HG03175 (cell line): ENCODE data around the gene RHBDL1.
A peak's percentile ranks its signal among the peaks of the same experiment; 100 is the strongest.
"Not testable (repeated sequence)": the region's sequence is repeated elsewhere in the genome, so short reads cannot be mapped to it uniquely, and the experiment has no call there.

Experiments
- ATAC-seq: cut with Tn5 transposase; IDR thresholded peaks from one replicate; pipeline ENCODE4 v1.9.1; 2021; ENCODE audit warnings: mild to moderate bottlenecking, moderate library complexity; ENCODE audit not compliant: unreplicated experiment

The RHBDL1 gene

DNA sequence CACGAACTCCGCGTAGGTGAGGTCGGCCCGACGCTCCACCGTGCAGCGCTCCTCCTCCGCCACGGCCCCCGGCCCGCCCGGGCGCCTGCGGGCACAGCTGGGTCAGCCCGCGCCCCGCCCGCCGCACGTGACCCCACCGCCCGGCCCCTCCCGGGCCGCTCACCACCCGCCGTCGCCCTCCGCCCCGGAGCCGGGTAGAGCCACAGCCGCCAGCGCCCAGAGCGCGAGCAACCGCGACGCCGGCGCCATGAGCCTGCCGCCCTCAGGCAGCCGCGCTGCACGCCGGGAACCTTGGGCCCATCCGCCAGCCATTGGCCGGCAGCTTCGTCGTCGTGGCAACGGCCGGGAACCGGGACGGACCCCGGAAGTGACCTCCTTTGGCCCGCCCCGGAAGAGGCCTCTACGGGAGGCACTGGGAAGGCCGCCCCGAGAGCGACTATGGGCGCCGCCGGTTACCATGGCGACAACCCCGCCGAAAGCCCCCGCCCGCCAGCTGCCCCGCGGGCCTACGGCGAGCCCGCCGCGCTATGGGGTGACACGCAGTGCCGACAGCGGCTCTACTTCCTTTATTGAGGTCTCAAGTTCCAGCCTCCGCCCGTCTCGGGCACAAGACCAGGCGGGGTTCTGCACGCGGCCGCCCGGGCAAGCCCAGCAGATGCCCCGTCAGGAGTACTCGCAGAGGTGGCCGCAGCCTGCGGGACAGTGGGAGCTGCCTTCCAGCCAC is 8.8 kb downstream of the RHBDL1 start, which contains the start of gene JMJD8:
Gene JMJD8, minus strand, starts transcription at position 264 of the 724 bp plus-strand sequence. Its CDS starts 15 bp downstream, at position 249.
- ATAC-seq: peak; percentile 65

DNA sequence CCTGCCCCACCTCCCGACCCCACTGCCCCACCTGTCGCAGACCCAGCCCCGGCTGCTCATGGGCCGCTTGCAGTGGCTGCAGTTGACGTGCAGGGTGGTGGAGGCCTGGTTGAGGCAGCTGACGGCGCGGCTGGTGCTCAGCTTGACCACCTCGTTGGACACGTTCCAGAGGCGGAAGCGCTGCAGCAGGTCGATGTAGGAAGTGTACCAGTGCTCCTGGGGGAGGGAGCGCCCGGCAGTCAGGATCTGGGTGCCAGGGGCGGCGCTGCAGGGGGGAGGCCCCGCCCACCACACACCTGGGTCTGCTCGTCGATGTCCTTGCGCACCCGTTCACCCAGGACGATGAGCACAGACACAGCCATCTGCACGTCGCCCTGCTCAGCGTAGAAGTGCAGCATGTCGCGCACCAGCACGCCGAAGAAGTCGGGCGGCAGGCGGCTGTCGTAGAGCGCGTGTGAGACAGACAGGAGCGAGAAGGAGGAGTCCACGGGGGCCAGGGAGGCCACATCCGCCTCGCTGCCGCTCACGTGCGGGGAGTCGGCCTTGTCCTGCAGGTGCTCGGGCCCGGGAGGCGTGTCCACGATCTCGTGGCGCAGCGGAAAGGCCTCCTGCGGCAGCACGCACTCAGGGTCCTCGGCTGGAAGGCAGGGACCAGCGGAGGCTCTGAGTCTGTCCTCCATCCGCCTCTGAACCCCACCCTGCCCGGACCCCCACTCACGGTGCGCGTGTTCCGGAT is 9.7 kb downstream of the RHBDL1 start:
- ATAC-seq: no peak

DNA sequence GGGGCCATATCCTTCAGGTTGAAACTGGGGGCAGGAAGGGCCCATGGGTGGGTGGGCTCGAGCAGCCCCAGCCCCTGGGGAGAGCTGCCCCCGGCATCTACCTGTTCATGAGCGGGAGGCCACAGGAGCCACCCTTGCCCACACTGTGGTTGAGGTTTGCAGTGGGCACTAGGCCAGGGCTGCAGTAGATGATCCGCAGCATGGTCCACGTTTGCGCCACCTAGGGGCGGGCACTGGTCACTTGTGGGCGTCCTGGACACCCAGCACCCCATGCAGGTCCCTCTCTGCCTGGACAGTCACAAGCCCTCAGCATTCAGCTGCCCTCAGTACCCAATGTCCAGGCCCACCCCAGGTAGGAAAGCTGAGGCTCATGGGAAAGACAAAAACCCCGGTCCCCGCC is 10.5 kb downstream of the RHBDL1 start:
- ATAC-seq: no peak

DNA sequence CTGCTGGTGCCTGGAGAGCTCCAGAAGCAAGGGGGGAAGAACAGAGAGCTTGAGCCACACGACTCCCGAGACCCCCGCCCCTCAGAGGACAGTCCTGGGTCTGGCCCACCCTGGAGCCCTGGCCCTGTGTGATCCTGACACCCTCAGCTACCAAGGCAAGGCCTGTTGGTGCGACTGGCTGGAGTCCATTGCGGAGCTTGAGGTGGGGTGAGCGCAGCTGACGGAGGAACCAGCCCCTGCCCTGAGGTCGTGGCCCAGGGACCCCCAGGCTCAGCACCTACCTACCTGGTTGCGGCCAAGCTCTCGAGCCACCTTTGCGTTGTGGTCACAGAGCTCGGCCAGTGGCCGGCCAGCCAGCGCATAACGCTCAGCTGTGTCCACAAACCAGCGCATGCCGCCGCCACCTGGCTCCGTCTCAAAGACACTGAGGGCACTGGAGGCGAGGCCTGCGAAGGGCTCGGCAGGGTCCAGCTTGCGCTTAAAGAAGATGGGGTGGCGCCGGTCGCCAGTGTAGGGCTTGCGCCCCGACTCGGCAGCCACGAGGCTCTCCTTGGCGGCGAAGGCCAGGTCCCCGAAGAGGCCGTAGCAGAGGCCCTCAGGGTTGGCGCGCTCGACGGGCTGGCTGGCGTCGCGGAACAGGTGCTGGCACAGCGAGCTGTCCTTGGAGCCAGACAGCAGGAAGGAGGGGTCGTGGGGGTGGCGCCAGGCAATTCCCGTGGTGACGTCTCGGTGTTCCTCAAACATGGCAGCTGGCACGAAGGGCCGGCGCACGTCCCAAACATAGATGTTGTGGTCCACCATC is 11.2 kb downstream of the RHBDL1 start:
- no peak for ATAC-seq

DNA sequence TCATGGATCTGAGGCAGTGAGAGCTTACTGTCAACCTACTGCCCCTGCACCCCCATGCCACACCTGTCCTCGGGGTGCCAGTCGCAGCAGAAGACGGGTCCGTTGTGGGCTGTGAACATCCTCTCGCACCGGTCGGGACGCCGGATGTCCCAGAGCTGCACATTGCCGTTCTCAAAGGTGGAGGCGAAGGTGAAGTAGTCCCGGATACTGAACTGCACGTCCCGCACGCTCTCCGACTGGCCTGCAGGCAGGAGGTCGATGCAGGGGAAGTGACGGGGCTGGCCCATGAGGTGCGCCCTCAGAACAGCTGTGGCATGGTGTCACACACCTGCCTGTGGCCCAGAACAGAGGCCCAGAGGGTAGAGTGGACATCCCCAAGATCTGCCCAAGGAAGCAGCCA is 12.0 kb downstream of the RHBDL1 start:
- no peak for ATAC-seq

DNA sequence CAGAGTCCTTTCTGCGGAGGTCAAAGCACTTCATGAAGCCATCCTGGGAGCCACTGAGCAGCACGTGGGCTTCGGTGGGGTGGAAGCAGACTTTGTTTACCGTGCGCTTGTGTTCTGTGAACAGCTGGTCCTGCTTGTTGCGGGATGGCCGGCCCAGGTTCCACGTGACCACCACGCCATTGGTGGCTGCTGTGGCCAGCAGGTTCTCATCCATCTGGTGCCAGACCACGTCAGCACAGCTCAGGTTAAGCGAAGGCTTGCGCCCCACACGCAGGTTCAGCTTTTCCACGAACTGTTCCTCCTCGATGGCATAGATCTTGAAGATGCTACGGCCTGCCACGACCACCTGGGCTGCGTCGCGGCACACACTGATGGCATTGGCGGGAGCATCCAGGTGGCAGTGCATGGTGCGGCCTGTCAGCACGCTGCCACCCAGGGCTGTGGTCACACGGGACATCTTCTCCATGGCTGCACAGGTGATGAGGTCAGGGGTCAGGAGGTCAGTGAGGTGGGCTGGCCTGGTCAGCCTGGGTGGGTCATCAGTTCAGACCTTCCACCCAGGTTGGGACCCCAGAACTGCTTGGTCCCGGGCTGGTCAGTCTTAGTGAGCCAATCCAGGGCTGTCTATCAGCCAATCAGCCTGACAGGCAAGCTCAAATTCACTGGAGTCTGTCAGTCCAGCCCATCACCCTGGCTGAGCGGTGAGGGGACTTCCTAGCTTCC is 13.9 kb downstream of the RHBDL1 start:
- ATAC-seq: no peak

DNA sequence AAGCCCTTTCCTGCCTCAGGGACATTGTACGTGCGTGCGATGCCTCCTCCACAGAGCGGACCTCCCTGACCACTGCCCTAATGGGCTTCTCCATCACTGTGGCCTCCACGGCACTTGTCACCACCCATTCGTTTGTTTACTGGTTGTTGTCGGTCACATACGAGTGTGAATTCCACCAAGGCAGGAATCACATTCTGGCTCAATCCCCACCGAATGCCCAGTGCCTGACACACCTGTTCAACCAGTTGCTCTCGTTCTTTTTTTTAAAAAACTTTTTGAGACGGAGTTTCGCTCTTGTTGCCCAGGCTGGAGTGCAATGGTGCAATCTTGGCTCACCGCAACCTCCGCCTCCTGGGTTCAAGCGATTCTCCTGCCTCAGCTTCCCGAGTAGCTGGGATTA is 15.8 kb downstream of the RHBDL1 start:
- ATAC-seq: not testable (repeated sequence)

DNA sequence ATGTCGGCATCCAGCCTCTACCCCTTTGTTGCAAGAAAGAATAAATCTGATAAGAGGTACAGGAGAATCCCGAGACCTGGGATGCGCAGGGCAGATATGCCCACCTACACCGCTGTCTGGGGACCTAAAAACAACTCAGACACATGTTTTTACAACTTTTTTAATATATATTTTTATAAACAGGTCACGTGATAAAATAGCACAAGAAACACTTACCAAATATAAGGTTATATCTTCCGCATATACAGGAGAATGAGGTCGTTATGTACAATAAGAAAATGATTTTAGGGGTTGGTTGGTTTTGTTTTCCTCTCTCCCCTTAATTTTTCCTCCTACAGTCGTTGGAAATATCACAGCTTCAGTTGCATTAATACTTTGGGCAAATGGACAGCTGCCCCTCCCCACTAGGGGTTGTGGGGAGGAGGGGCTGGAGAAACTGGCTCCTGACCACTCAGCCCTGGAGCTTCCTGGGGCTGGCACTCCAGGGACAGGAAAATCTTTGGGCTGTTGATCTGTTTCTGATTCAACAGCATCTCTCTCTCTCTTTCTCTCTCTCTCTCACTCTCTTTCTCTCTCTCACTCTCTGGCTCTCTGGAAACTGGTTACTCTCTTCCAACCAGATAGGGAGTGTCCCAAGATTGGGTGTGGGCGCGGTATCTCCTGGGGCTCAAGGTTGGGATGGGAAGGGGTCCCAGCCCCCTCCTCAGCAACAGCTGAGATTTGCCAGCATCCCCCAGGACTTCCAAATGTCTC is 17.1 kb downstream of the RHBDL1 start:
- no peak for ATAC-seq

DNA sequence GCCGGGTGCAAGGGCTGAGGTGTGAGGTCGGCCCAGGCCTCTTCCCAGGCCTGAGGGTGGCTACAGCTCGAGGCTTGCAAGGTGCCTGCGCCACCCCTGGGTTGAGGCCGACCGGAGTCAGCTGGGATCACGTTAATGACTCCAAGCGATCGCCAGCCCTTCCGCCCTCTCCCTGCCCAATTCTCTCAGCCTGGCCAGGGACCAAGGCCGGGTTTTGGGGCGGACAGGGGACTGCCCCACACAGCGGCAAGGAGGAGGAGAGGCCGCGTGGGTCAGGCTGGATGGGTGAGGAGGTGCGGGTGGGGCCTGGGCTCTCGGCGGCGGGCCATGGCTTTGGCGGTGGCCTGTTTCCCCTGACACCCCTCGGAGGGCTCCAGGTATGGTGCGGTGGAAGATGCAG is 17.9 kb downstream of the RHBDL1 start:
- ATAC-seq: no peak

DNA sequence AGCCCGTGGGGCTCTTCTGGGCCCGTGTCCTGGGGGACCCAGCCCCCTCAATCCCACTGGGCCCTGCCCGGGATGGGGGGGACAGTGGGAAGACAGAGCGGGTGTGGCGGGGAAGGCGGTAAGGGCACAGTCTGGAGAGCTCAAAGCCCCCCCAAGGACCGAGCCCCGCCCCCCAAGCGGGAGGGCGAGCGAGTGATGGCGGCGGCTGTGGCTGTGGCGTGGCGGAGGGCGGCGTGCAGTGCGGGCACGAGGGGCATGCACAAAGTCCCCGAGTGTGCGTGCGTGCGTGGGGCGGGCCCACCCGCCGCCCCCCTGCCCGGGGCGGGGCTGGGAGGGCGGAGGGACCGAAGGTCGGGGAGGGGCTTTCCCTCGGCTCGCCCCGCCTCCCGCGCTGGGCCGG is 18.3 kb downstream of the RHBDL1 start:
- ATAC-seq: no peak

DNA sequence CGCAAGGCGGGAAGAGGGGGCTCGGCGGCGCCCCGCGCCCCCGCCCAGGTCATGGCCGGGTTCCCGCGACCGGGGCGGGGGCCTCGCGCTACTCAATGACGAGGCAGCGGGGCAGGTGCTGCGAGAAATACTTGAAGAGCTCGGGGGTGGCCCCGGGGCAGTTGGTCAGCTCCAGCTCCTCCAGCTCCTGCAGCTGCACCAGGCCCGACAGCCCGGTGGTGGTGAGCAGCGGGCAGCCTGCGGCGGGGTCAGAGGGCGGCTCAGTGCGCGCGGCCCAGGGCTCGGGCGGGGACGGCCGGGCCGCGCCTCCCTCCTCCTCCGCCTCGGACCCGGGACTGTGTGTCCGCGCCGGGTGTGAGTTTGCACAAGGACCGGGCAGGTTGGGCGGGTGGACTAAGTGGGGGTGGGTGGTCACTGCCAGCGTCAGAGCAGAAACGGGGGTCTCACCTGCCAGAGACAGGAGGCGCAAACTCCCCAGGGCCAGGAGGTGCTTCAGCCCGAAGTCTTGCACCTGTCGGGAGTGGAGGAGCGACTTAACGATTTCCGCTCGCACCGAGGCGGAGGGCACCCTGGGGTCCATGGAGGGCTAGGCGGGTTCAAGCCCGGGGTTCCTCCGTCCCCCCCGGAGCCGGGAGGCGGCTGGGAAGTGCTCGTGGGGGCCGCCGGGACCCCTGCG is 18.9 kb downstream of the RHBDL1 start:
- no peak for ATAC-seq

DNA sequence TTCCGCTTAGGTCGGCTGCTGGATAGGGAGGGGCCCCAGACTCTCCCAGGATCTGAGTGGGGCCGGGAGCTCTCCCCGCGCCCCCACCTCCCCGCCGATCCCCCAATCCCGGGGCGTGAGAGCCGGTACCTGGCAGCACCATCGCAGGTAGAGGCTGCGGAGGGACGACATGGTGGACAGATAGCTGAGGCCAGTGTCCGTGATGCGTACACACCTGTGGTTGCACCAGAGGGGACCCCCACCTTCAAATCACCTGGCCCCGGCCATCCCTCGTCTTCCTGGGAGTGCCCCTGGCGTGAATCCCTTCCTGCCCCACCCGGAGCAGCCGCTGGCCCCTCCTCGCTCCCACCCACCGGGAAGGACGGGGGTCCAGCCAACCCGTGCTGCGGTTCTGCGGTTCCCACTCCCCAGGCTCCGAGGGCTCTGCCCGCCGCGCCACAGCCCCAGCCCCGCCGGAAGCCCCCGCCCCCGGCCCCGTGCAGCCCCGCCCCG is 19.4 kb downstream of the RHBDL1 start:
- no peak for ATAC-seq

DNA sequence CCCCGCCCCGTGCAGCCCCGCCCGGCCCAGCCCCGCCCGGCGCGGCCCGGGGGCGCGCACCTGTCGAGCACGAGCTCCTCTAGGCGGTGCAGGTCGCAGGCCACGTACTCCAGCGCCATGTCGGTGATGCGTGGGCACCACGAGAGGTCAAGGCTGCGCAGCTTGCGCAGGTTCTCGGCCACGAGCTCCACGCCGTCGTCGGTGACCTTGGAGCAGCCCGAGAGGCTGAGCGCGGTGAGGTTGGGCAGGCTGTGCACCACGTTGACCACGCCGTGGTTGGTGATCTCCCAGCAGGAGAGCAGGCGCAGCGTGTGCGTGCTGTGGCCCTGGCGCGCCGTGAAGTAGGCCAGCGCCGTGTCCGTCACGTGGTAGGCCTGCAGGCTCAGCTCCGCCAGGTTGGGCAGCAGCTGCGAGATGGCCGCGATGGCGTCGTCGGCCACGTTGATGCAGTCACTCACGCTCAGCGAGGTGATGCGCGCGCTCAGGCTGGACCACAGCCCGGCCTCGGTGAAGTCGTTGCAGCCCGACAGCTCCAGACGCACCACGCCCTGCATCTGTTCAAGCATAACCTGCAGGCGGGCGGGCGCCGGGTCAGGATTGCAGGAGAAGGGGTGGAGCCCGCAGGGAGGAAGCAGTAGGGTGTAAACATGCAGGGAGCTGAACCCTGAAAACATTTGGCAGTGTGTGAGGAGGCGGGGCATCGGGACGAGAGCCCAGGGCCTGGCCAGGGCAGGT is 20.1 kb downstream of the RHBDL1 start:
- no peak for ATAC-seq

DNA sequence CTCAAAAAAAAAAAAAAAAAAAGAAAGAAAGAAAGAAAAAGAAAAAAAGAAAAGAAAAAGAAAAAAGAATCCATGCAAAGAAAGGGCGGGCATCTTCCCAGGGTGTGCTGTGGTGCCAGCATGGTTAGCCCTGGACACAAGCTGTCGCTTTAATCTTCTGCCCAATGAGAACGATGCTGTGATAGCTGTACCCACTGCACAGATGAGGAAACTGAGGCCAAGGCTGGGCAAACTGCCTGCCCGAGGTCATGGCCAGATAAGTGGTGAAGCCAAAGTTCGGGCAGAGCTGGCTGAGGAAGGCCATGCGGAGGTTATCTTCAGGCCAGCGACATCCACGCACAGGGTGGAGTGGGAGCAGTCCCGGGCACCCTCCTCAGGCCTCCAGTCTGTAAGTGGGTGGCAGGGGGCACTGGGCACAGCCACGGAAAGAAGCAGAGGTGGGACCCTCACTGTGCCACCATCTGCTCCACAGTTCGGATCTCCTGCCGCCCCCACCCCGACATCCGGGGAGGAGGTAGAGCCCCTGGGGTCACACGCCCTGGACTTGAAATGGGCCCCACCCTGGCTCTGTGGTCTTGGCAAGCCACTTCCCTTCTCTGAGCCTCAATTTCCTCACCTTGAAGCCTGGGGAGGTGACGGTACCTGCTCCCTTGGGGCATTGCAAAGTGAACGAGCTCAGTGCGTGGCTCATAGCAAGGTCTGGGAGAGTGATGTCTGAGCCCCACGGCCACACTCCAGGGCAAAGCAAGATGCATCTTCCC is 23.6 kb downstream of the RHBDL1 start:
- no peak for ATAC-seq

DNA sequence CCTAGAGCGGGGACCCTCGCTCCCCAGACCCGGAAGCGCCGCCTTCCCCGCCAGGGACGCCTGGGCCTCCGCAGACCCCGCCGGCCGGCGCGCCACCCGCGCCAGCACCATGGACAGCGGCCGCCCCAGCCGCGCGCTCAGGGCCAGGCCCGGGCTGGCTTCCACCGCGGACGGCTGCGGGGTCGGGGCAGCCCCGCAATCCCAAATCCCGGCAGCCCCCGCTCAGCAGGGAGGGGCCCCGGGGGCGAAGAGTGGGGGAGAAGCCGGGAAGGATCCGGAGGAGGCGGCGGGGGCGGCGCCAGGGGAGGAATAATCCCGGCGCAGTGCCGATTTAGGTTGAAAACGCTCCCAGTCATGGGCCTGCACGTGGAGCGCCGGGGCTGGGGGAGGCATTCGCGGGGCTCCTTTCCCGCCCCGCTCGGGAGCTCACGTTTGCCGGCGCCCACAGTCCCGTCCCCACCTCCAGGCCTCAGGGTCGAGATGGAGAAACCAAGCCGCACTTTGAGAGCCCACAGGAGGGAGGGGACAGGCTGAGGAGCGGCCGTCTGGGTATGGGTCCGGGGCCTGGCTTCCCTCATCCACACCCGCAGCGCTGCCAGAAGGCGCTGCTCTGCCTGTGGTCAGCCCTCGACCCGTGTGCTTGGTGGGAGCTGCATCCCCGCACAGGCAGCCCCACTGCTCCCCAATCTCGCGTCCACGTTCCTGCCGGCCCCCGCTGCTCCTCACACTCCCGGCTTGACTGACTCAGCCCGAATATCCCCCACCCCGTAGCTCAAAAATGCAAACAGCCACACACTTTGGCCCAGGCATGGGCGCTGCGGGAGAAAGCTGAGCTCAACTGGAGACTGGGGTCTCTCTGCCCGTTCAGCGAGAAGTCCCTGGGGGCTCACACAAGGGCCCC is 25.5 kb downstream of the RHBDL1 start:
- ATAC-seq: no peak

DNA sequence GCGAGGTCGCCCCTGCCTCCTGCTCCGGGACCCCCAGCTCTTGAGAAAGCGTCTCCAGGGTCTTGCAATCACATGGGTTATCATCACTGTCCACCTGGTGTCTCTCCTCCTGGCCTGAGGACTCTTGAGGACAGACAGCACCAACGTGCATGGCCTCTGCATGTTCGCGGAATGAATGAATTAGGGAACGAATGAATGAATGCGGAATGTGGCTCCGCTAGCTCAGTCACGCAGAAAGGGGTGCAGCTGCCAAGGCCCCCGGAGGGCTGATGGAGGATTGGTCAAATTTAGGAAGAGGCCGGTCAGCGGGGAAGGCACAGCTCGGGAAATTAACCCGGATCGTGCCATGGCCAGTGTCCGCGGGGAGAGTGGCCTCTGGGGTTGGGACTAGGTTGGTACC is 26.9 kb downstream of the RHBDL1 start:
- no peak for ATAC-seq

DNA sequence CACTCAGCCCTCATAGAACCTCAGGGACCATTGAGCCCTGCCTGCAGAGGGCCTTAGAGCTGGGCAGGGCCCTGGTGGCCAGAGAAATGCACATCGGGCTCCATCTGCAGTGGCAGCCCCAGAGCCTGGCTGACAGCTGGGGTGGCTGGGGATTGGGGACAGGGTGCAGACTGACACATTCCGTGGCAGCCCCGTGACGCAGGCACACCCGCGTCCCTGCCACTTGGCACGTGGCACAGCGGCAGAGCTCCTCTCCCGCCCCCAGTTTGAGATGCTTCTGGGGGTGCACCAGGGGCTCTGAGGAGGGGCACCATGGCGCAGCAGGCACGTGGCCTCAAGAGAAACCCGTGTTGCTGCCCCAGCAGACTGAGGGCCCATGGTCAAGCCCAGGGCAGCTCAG is 27.9 kb downstream of the RHBDL1 start:
- ATAC-seq: no peak
